GM12878 (cell line): ENCODE results near the gene SYT14.

Experiments used
- CHD2 ChIP-seq: IDR thresholded peaks from 2 replicates; pipeline ENCODE4 v1.6.1; 2011; ENCODE audit warnings: low read depth, low read length, improper control_type of control experiment, borderline replicate concordance
- GABPA ChIP-seq: IDR thresholded peaks from 2 replicates; pipeline ENCODE4 v1.6.1; 2014; ENCODE audit warnings: antibody characterized with exemption, low read depth, mild to moderate bottlenecking, inconsistent platforms
- POLR2A ChIP-seq: IDR thresholded peaks from 2 replicates; pipeline ENCODE4 v1.6.1; 2011; ENCODE audit warnings: low read depth, mild to moderate bottlenecking, low read length
- SREBF2 ChIP-seq: IDR thresholded peaks from 2 replicates; pipeline ENCODE4 v1.6.1; 2012; ENCODE audit warnings: mild to moderate bottlenecking, low read length
- SUZ12 ChIP-seq: fragments of 200-600 bp; sonication (generic); IDR thresholded peaks from one replicate; pipeline ENCODE4 v1.6.1; 2018; ENCODE audit warnings: antibody characterized with exemption, mild to moderate bottlenecking; ENCODE audit not compliant: unreplicated experiment
- TF ChIP-seq, protein P1 (sequence below), 3 experiments: IDR thresholded peaks in 2 of 3; conservative IDR thresholded peaks in 1 of 3; 2 replicates each; pipeline ENCODE4 v1.5.1; 2011; ENCODE audit warnings: low read depth in 3 of 3, low read length in 3 of 3, mild to moderate bottlenecking in 3 of 3, control low read depth in 2 of 3, moderate library complexity in 2 of 3, inconsistent platforms in 1 of 3, mixed read lengths in 1 of 3; ENCODE audit not compliant: control insufficient read depth in 2 of 3, insufficient read depth in 1 of 3; ENCODE audit errors: extremely low read depth in 1 of 3
- TF ChIP-seq, protein P2 (sequence below): IDR thresholded peaks from 2 replicates; pipeline ENCODE4 v1.6.1; 2012; ENCODE audit warnings: low read depth, low read length, improper control_type of control experiment
- TF ChIP-seq, protein P3 (sequence below): IDR thresholded peaks from 2 replicates; pipeline ENCODE4 v1.6.1; 2011; ENCODE audit warnings: mild to moderate bottlenecking, low read depth, low read length, moderate library complexity; ENCODE audit not compliant: insufficient replicate concordance

DNA sequence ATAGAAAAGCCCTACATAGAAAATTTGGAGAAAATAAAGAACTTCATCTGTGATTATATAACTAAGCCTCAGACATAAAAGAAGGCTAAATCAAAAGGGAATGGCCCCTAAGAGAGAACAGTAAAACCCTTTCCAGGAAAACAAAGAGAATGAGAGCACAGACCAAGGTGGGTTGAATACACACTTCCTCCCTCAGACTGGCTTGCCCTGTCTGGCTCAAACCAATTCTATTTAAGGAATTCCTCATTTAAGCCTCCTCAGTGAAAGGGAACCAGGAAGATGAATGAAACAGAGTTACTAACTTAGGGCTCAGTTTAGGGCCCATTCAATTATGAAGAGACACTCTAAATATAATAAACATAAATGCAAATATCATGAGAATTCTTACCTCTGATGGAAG is 10.6 kb upstream of the SYT14 start:
- TF ChIP-seq CHD2 (no peak), SUZ12 (no peak), GABPA (no peak), POLR2A (no peak), SREBF2 (no peak)
- TF ChIP-seq, protein P1, sequence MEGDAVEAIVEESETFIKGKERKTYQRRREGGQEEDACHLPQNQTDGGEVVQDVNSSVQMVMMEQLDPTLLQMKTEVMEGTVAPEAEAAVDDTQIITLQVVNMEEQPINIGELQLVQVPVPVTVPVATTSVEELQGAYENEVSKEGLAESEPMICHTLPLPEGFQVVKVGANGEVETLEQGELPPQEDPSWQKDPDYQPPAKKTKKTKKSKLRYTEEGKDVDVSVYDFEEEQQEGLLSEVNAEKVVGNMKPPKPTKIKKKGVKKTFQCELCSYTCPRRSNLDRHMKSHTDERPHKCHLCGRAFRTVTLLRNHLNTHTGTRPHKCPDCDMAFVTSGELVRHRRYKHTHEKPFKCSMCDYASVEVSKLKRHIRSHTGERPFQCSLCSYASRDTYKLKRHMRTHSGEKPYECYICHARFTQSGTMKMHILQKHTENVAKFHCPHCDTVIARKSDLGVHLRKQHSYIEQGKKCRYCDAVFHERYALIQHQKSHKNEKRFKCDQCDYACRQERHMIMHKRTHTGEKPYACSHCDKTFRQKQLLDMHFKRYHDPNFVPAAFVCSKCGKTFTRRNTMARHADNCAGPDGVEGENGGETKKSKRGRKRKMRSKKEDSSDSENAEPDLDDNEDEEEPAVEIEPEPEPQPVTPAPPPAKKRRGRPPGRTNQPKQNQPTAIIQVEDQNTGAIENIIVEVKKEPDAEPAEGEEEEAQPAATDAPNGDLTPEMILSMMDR (IDR thresholded peaks at IDR 0.05 in 2 of 3, conservative IDR thresholded peaks at IDR 0.05 in 1 of 3; ENCODE audit: control insufficient read depth in 2 of 3, extremely low read depth in 1 of 3, insufficient read depth in 1 of 3, low read depth in 3 of 3, low read length in 3 of 3): no peak
- TF ChIP-seq, protein P2, sequence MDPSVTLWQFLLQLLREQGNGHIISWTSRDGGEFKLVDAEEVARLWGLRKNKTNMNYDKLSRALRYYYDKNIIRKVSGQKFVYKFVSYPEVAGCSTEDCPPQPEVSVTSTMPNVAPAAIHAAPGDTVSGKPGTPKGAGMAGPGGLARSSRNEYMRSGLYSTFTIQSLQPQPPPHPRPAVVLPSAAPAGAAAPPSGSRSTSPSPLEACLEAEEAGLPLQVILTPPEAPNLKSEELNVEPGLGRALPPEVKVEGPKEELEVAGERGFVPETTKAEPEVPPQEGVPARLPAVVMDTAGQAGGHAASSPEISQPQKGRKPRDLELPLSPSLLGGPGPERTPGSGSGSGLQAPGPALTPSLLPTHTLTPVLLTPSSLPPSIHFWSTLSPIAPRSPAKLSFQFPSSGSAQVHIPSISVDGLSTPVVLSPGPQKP: no peak
- TF ChIP-seq, protein P3, sequence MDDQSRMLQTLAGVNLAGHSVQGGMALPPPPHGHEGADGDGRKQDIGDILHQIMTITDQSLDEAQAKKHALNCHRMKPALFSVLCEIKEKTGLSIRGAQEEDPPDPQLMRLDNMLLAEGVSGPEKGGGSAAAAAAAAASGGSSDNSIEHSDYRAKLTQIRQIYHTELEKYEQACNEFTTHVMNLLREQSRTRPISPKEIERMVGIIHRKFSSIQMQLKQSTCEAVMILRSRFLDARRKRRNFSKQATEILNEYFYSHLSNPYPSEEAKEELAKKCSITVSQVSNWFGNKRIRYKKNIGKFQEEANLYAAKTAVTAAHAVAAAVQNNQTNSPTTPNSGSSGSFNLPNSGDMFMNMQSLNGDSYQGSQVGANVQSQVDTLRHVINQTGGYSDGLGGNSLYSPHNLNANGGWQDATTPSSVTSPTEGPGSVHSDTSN: no peak
